GM12878 (cell line): ENCODE measurements around the gene SLC7A5.
"Not testable (repeated sequence)": the region's sequence is repeated elsewhere in the genome, so short reads cannot be mapped to it uniquely, and the experiment has no call there.

ENCODE experiments used
- MTA2 ChIP-seq: fragments of 450-650 bp; IDR thresholded peaks from 2 replicates; pipeline ENCODE4 v1.6.1; 2016; ENCODE audit warnings: low read depth, mild to moderate bottlenecking, moderate library complexity
- MYB ChIP-seq: fragments of 150-350 bp; IDR thresholded peaks from 2 replicates; pipeline ENCODE4 v1.6.1; 2014; ENCODE audit warnings: mild to moderate bottlenecking, low read depth, low read length, borderline replicate concordance
- POLR2A ChIP-seq: IDR thresholded peaks from 2 replicates; pipeline ENCODE4 v1.6.1; 2011; ENCODE audit warnings: low read depth, mild to moderate bottlenecking, low read length
- TF ChIP-seq, protein P1 (sequence below), 3 experiments: IDR thresholded peaks in 2 of 3; conservative IDR thresholded peaks in 1 of 3; 2 replicates each; pipeline ENCODE4 v1.5.1; 2011; ENCODE audit warnings: low read depth in 3 of 3, low read length in 3 of 3, mild to moderate bottlenecking in 3 of 3, control low read depth in 2 of 3, moderate library complexity in 2 of 3, inconsistent platforms in 1 of 3, mixed read lengths in 1 of 3; ENCODE audit not compliant: control insufficient read depth in 2 of 3, insufficient read depth in 1 of 3; ENCODE audit errors: extremely low read depth in 1 of 3

DNA sequence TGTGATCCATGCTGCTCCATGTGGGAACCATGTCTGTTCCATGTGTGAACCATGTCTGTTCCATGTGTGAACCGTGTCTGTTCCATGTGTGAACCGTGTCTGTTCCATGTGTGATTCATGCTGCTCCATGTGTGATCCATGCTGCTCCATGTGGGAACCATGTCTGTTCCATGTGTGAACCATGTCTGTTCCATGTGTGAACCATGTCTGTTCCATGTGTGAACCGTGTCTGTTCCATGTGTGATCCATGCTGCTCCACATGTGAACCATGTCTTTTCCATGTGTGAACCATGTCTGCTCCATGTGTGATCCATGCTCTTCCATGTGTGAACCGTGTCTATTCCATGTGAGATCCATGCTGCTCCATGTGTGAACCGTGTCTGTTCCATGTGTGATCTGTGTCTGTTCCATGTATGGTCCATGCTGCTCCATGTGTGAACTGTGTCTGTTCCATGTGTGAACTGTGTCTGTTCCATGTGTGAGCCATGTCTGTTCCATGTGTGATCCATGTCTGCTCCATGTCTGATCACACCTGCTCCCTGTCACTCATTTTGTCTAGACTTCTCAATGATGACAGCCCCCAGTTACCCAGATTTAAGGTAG is 10.2 kb upstream of the SLC7A5 start:
- TF ChIP-seq, protein P1, sequence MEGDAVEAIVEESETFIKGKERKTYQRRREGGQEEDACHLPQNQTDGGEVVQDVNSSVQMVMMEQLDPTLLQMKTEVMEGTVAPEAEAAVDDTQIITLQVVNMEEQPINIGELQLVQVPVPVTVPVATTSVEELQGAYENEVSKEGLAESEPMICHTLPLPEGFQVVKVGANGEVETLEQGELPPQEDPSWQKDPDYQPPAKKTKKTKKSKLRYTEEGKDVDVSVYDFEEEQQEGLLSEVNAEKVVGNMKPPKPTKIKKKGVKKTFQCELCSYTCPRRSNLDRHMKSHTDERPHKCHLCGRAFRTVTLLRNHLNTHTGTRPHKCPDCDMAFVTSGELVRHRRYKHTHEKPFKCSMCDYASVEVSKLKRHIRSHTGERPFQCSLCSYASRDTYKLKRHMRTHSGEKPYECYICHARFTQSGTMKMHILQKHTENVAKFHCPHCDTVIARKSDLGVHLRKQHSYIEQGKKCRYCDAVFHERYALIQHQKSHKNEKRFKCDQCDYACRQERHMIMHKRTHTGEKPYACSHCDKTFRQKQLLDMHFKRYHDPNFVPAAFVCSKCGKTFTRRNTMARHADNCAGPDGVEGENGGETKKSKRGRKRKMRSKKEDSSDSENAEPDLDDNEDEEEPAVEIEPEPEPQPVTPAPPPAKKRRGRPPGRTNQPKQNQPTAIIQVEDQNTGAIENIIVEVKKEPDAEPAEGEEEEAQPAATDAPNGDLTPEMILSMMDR (IDR thresholded peaks at IDR 0.05 in 2 of 3, conservative IDR thresholded peaks at IDR 0.05 in 1 of 3; ENCODE audit: control insufficient read depth in 2 of 3, extremely low read depth in 1 of 3, insufficient read depth in 1 of 3, low read depth in 3 of 3, low read length in 3 of 3) = not testable (repeated sequence)
- TF ChIP-seq MTA2, MYB, POLR2A: not testable (repeated sequence)
